K562 (cell line): ENCODE measurements around the gene TTC39A. TPM values are rescaled to one million over a fixed set of nuclear protein-coding genes. Genes with fewer than 3 reads are reported as not detected.

ENCODE experiments used
- ADNP ChIP-seq: fragments of 200-800 bp; sonication (Bioruptor generic); IDR thresholded peaks from 2 replicates; pipeline ENCODE4 v1.6.1; 2016; ENCODE audit warnings: missing genetic modification characterization, missing compliant biosample characterization
- ARHGAP35 ChIP-seq: fragments of 450-650 bp; IDR thresholded peaks from 2 replicates; pipeline ENCODE4 v1.6.1; 2018; ENCODE audit not compliant: partially characterized antibody
- CREB3 ChIP-seq: fragments of 450-650 bp; conservative IDR thresholded peaks from 2 replicates; pipeline ENCODE4 v1.6.1; 2016; ENCODE audit warnings: missing genetic modification characterization, low read depth, mild to moderate bottlenecking, missing compliant biosample characterization, moderate library complexity
- CREM ChIP-seq: IDR thresholded peaks from 2 replicates; pipeline ENCODE4 v1.6.1; 2014; ENCODE audit warnings: antibody characterized with exemption, low read depth
- FOSL1 ChIP-seq: fragments of 200-800 bp; sonication (Bioruptor generic); conservative IDR thresholded peaks from 2 replicates; pipeline ENCODE4 v1.6.1; 2016; ENCODE audit warnings: missing genetic modification characterization, missing compliant biosample characterization
- HSF4 ChIP-seq: fragments of 250-450 bp; sonication (Bioruptor Pico); IDR thresholded peaks from 2 replicates; pipeline ENCODE4 v2.1.2; 2022; ENCODE audit warnings: mild to moderate bottlenecking, moderate library complexity, borderline replicate concordance
- KHSRP ChIP-seq: fragments of 450-650 bp; IDR thresholded peaks from 2 replicates; pipeline ENCODE4 v1.6.1; 2017
- MAFK ChIP-seq: IDR thresholded peaks from 2 replicates; pipeline ENCODE4 v1.6.1; 2011; ENCODE audit warnings: low read length, improper control_type of control experiment
- MTA2 ChIP-seq: fragments of 450-650 bp; IDR thresholded peaks from 2 replicates; pipeline ENCODE4 v1.6.1; 2016; ENCODE audit warnings: low read depth
- POLR2AphosphoS5 ChIP-seq: IDR thresholded peaks from 2 replicates; pipeline ENCODE4 v1.6.1; 2011; ENCODE audit warnings: mild to moderate bottlenecking, low read depth, low read length, moderate library complexity; ENCODE audit not compliant: control insufficient read depth, insufficient read depth
- PURB ChIP-seq: sonication (generic); formaldehyde crosslinking; IDR thresholded peaks from 2 replicates; pipeline ENCODE4 v1.9.0; 2021; ENCODE audit warnings: low read depth, mild to moderate bottlenecking, missing genetic modification reagents
- RBM17 ChIP-seq: fragments of 200-400 bp; formaldehyde crosslinking; IDR thresholded peaks from 2 replicates; pipeline ENCODE4 v1.6.1; 2017; ENCODE audit warnings: low read depth, mild to moderate bottlenecking, low read length, borderline replicate concordance
- RFX1 ChIP-seq: fragments of 450-650 bp; IDR thresholded peaks from 2 replicates; pipeline ENCODE4 v1.6.1; 2016; ENCODE audit warnings: mild to moderate bottlenecking, moderate library complexity
- RREB1 ChIP-seq: fragments of 250-450 bp; sonication (Bioruptor Pico); IDR thresholded peaks from 2 replicates; pipeline ENCODE4 v1.4.0; 2020
- SAFB ChIP-seq: fragments of 200-400 bp; formaldehyde crosslinking; IDR thresholded peaks from 2 replicates; pipeline ENCODE4 v1.6.1; 2017; ENCODE audit warnings: low read depth, low read length, borderline replicate concordance
- TFAM ChIP-seq: fragments of 250-450 bp; sonication (Bioruptor Pico); conservative IDR thresholded peaks from 2 replicates; pipeline ENCODE4 v1.5.0; 2021; ENCODE audit warnings: mild to moderate bottlenecking, moderate library complexity
- ZBTB17 ChIP-seq: fragments of 450-650 bp; formaldehyde crosslinking; IDR thresholded peaks from 2 replicates; pipeline ENCODE4 v1.4.0; 2020; ENCODE audit warnings: mild to moderate bottlenecking
- ZFP30 ChIP-seq: fragments of 250-450 bp; sonication (Bioruptor Pico); IDR thresholded peaks from 2 replicates; pipeline ENCODE4 v1.8.0; 2022; ENCODE audit warnings: moderate library complexity, mild to moderate bottlenecking, inconsistent platforms, borderline replicate concordance
- ZFP91 ChIP-seq: sonication (generic); formaldehyde crosslinking; IDR thresholded peaks from 2 replicates; pipeline ENCODE4 v1.8.0; 2022; ENCODE audit warnings: mild to moderate bottlenecking, missing genetic modification reagents
- ZFPM2 ChIP-seq: fragments of 250-450 bp; sonication (Bioruptor Pico); IDR thresholded peaks from 2 replicates; pipeline ENCODE4 v1.5.1; 2022; ENCODE audit warnings: mild to moderate bottlenecking
- ZNF583 ChIP-seq: fragments of 250-450 bp; sonication (Bioruptor Pico); IDR thresholded peaks from 2 replicates; pipeline ENCODE4 v1.4.0; 2020
- ZSCAN29 ChIP-seq: fragments of 450-650 bp; IDR thresholded peaks from 2 replicates; pipeline ENCODE4 v1.6.1; 2017
- polyA plus RNA-seq, 8 experiments: library from polyadenylated mRNA; depleted of rRNA in 4 of 8; stranded (reverse) in 5 of 8; unstranded in 3 of 8; fragments of >200 nt; fragmentation: Nextera tagmentation in 2 of 8; fragmentation: Illumina TruSeq in 1 of 8; extraction: Ambion mirVana in 2 of 8; extraction: Trizol in 1 of 8; gene quantifications; 2 replicates each; pipeline versions ENCODE4 v1.2.1 to v1.2.3, GENCODE V29; 2011 to 2014; ENCODE audit warnings: inconsistent platforms in 1 of 8, missing spikeins in 1 of 8
- total RNA-seq, 7 experiments: library from RNA; depleted of rRNA in 6 of 7; stranded (reverse); fragments of >200 nt in 6 of 7; fragmentation: Illumina TruSeq in 2 of 7; extraction: Trizol in 2 of 7; gene quantifications; 2 replicates each; pipeline versions ENCODE4 v1.2.1 to v1.2.3, GENCODE V29; 2011 to 2021; ENCODE audit warnings: low replicate concordance in 1 of 7

TTC39A gene
- total and polyA plus RNA-seq, 9 of the 15 experiments (the other 6 are each of a cell fraction or from before 2014, with no cell fraction given) = 0.18 to 0.82 (median 0.35) TPM

- TF ChIP-seq ZBTB17 (CRISPR knock-in tag) = 0 out of 2 replicates have a peak, but pooled peaks have one; percentile 69
- no peak for TF ChIP-seq ZFPM2 (CRISPR knock-in tag)
- TF ChIP-seq ZSCAN29 = no peak
- peak; percentile 97 for TF ChIP-seq MTA2
- TF ChIP-seq PURB = no peak
- TF ChIP-seq RBM17 = no peak
- TF ChIP-seq ZFP91 (CRISPR knock-in tag) = no peak
- no peak for TF ChIP-seq ZNF583 (CRISPR knock-in tag)
- TF ChIP-seq ZFP30 (CRISPR knock-in tag) = no peak
- no peak for TF ChIP-seq HSF4 (CRISPR knock-in tag)
- TF ChIP-seq ADNP (tag) = peak; percentile 18; the same call in 1 of the 2 replicates
- peak; percentile 95 for TF ChIP-seq RREB1 (CRISPR knock-in tag)
- no peak for TF ChIP-seq ARHGAP35
- TF ChIP-seq TFAM (CRISPR knock-in tag) = no peak
- 0 out of 2 replicates have a peak, but pooled peaks have one; percentile 24 for TF ChIP-seq MAFK
- peak; percentile 89 for TF ChIP-seq RFX1
- TF ChIP-seq FOSL1 (tag) = peak; percentile 78
- TF ChIP-seq KHSRP = peak; percentile 77; the same call in 1 of the 2 replicates
- TF ChIP-seq SAFB = no peak
- peak; percentile 99 for TF ChIP-seq POLR2AphosphoS5
- TF ChIP-seq CREB3 (tag) = 0 out of 2 replicates have a peak, but pooled peaks have one; percentile 57
- peak; percentile 83 for TF ChIP-seq CREM
- TF ChIP-seq, all 486 proteins: peak for 157
Observed at GRCh38 chr1:51284487-51284954, 45.8 kb downstream of the TTC39A start (continued).
